H4 (cell line): ENCODE data around the gene PET100. TPM values are rescaled to one million over a fixed set of nuclear protein-coding genes. Genes with fewer than 3 reads are reported as not detected.

Experiments used
- DNase-seq: peaks from one replicate; pipeline ENCODE4 v3.0.0-alpha.2; 2015; ENCODE audit warnings: low spot score
- total RNA-seq: library from RNA; depleted of rRNA; stranded (reverse); fragments of >200 nt; shearing (Covaris generic); gene quantifications from 2 replicates; pipeline ENCODE4 v1.2.3, GENCODE V29; 2014

PET100 gene
- total RNA-seq, 1 experiment from 2014 or later, result 67.1 TPM

GRCh38 chr19:7650148-7650547, 20.6 kb downstream of the PET100 start:
- no peak for DNase-seq

- DNase-seq, result peak; percentile 87
These were observed 22.6 kb downstream of the PET100 start for GRCh38 chr19:7652061-7652641.

- no peak for DNase-seq
These were observed 24.8 kb downstream of the PET100 start for GRCh38 chr19:7654401-7654800.

GRCh38 chr19:7655581-7655980, 26.0 kb downstream of the PET100 start:
- no peak for DNase-seq

- DNase-seq, result peak; percentile 39
These were observed 27.6 kb downstream of the PET100 start for GRCh38 chr19:7657131-7657751.

GRCh38 chr19:7658219-7658686, 28.7 kb downstream of the PET100 start:
- no peak for DNase-seq

- DNase-seq, result no peak
These were observed 32.3 kb downstream of the PET100 start for GRCh38 chr19:7661744-7662538.

GRCh38 chr19:7662657-7663056, 33.1 kb downstream of the PET100 start:
- DNase-seq, result no peak

GRCh38 chr19:7663706-7664105, 34.1 kb downstream of the PET100 start:
- DNase-seq, result no peak

- DNase-seq, result no peak
These were observed 35.5 kb downstream of the PET100 start for GRCh38 chr19:7665076-7665475.

- no peak for DNase-seq
These were observed 39.2 kb downstream of the PET100 start, which contains the start of gene RETN for GRCh38 chr19:7668842-7669241. TSS of gene RETN (plus strand) at chr19:7669049. CDS start at chr19:7669327, 278 bp downstream.

GRCh38 chr19:7669641-7670040, 40.0 kb downstream of the PET100 start:
- no peak for DNase-seq

GRCh38 chr19:7670150-7670783, 40.7 kb downstream of the PET100 start:
- no peak for DNase-seq

GRCh38 chr19:7670790-7671189, 41.2 kb downstream of the PET100 start:
- no peak for DNase-seq

- DNase-seq, result no peak
These were observed 42.9 kb downstream of the PET100 start for GRCh38 chr19:7672522-7672921.

- DNase-seq, result peak; percentile 85
These were observed 44.7 kb downstream of the PET100 start for GRCh38 chr19:7674010-7675005.

- DNase-seq, result no peak
These were observed 46.8 kb downstream of the PET100 start for GRCh38 chr19:7676376-7676775.

GRCh38 chr19:7676854-7677253, 47.3 kb downstream of the PET100 start, which contains the start of gene MCEMP1:
TSS of gene MCEMP1 (plus strand) at chr19:7677090. CDS start at chr19:7677121, 31 bp downstream.
- no peak for DNase-seq

GRCh38 chr19:7677669-7678311, 48.2 kb downstream of the PET100 start:
- no peak for DNase-seq
